AG08395 (cell line): Measurements from ENCODE around the gene C1orf159.
"Not testable (repeated sequence)": the region's sequence is repeated elsewhere in the genome, so short reads cannot be mapped to it uniquely, and the experiment has no call there.

Source experiments
- DNase-seq: peaks from one replicate; pipeline ENCODE4 v3.0.0; 2012; ENCODE audit warnings: mixed read lengths, low spot score

Gene C1orf159

GRCh38 chr1:1115786-1116700, at the start of gene C1orf159:
Gene C1orf159 (minus strand): TSS chr1:1116089. CDS start chr1:1091543, 24,546 bp downstream.
- DNase-seq: peak; percentile 98

- DNase-seq: no peak
Observed at GRCh38 chr1:1165485-1165884, 49.6 kb upstream of the C1orf159 start.

GRCh38 chr1:1164701-1165451, 49.0 kb upstream of the C1orf159 start:
- DNase-seq: no peak

- no peak for DNase-seq
Observed at GRCh38 chr1:1164361-1164700, 48.4 kb upstream of the C1orf159 start.

- no peak for DNase-seq
Observed at GRCh38 chr1:1163538-1164070, 47.7 kb upstream of the C1orf159 start.

GRCh38 chr1:1162597-1163537, 47.0 kb upstream of the C1orf159 start:
- no peak for DNase-seq

GRCh38 chr1:1161683-1162079, 45.8 kb upstream of the C1orf159 start:
- DNase-seq: no peak

GRCh38 chr1:1161078-1161682, 45.3 kb upstream of the C1orf159 start:
- DNase-seq: no peak

- DNase-seq: no peak
Observed at GRCh38 chr1:1160281-1160930, 44.5 kb upstream of the C1orf159 start.

GRCh38 chr1:1157914-1158710, 42.2 kb upstream of the C1orf159 start:
- DNase-seq: peak; percentile 60

GRCh38 chr1:1157426-1157913, 41.6 kb upstream of the C1orf159 start:
- DNase-seq: peak; percentile 99

GRCh38 chr1:1157033-1157365, 41.1 kb upstream of the C1orf159 start:
- no peak for DNase-seq

- DNase-seq: no peak
Observed at GRCh38 chr1:1156140-1157032, 40.5 kb upstream of the C1orf159 start.

- no peak for DNase-seq
Observed at GRCh38 chr1:1155258-1155657, 39.4 kb upstream of the C1orf159 start.

GRCh38 chr1:1153874-1154273, 38.0 kb upstream of the C1orf159 start:
- DNase-seq: no peak

GRCh38 chr1:1153215-1153614, 37.3 kb upstream of the C1orf159 start:
- not testable (repeated sequence) for DNase-seq

- not testable (repeated sequence) for DNase-seq
Observed at GRCh38 chr1:1152431-1152830, 36.5 kb upstream of the C1orf159 start.

- DNase-seq: no peak
Observed at GRCh38 chr1:1151306-1151705, 35.4 kb upstream of the C1orf159 start.

- no peak for DNase-seq
Observed at GRCh38 chr1:1150100-1150499, 34.2 kb upstream of the C1orf159 start.
